B cell (primary cell): Measurements from ENCODE around the gene CPPED1. TPM values are rescaled to one million over a fixed set of nuclear protein-coding genes. Genes with fewer than 3 reads are reported as not detected.

Experiments
- ATAC-seq: fragments of 200-7000 bp; cut with Tn5 transposase; one replicate; pipeline ENCODE4 v1.10.0; 2021; ENCODE audit warnings: low read depth, mild to moderate bottlenecking, moderate number of reproducible peaks, moderate library complexity
- CTCF ChIA-PET: fragments of 350-600 bp; sonication (Branson Sonifier 250); formaldehyde crosslinking; loops from one replicate; lab custom pipeline; 2021; ENCODE audit warnings: antibody characterized with exemption, inconsistent platforms; lab: Charles Lee
- POLR2A ChIA-PET: fragments of 350-600 bp; sonication (Branson Sonifier 250); formaldehyde crosslinking; loops from one replicate; lab custom pipeline; 2021; ENCODE audit warnings: antibody characterized with exemption; lab: Charles Lee
- DNase-seq: peaks from one replicate; pipeline ENCODE4 v3.0.0; 2013
- H2AFZ ChIP-seq: 2 replicates; pipeline ENCODE4 v1.6.1; 2012; ENCODE audit warnings: mild to moderate bottlenecking, low read depth, low read length; ENCODE audit not compliant: insufficient read depth, poor library complexity, severe bottlenecking
- H3K27ac ChIP-seq, 2 donors: 1 replicate in 1 of 2; 2 replicates in 1 of 2; pipeline ENCODE4 v1.5.1; 2012 to 2013; ENCODE audit warnings: low read length in 2 of 2, mild to moderate bottlenecking in 2 of 2, moderate library complexity in 1 of 2
- H3K27me3 ChIP-seq, 4 experiments: fragments of 200-600 bp in 1 of 4; sonication (generic) in 1 of 4; replicated peaks in 1 of 4; 1 replicate in 2 of 4; 2 replicates in 2 of 4; pipeline versions ENCODE4 v1.6.1 to v1.7.0; 2013 to 2016; ENCODE audit warnings: low read length in 3 of 4, mild to moderate bottlenecking in 2 of 4, mixed read lengths in 1 of 4, moderate library complexity in 1 of 4; ENCODE audit not compliant: insufficient read depth in 4 of 4, control insufficient read depth in 3 of 4; ENCODE audit errors: control extremely low read depth in 1 of 4
- H3K36me3 ChIP-seq, 2 experiments: replicated peaks in 1 of 2; 1 replicate in 1 of 2; 2 replicates in 1 of 2; pipeline versions ENCODE4 v1.6.1 to v1.7.1; 2013; ENCODE audit warnings: low read length in 1 of 2; ENCODE audit not compliant: insufficient read depth in 2 of 2, control insufficient read depth in 1 of 2; ENCODE audit errors: control extremely low read depth in 1 of 2, extremely low read depth in 1 of 2
- H3K4me1 ChIP-seq, 2 donors: fragments of 200-600 bp in 1 of 2; sonication (generic) in 1 of 2; 1 replicate in 1 of 2; 2 replicates in 1 of 2; pipeline versions ENCODE4 v1.5.1 to v1.6.1; 2013 to 2017; ENCODE audit warnings: low read length in 2 of 2; ENCODE audit not compliant: control insufficient read depth in 2 of 2, insufficient read depth in 2 of 2
- H3K4me2 ChIP-seq: replicated peaks from 2 replicates; pipeline ENCODE3; 2012; ENCODE audit warnings: mild to moderate bottlenecking, low read depth, low read length; ENCODE audit not compliant: poor library complexity, severe bottlenecking
- H3K4me3 ChIP-seq, 5 experiments: fragments of 200-600 bp in 1 of 5; sonication (generic) in 1 of 5; 1 replicate in 3 of 5; 2 replicates in 2 of 5; pipeline versions ENCODE4 v1.5.1 to v1.7.0; 2011 to 2016; ENCODE audit warnings: low read length in 4 of 5, mild to moderate bottlenecking in 4 of 5, low read depth in 2 of 5, control low read depth in 1 of 5, moderate library complexity in 1 of 5; ENCODE audit not compliant: insufficient read depth in 1 of 5; ENCODE audit errors: control extremely low read depth in 1 of 5, extremely low read depth in 1 of 5
- H3K79me2 ChIP-seq: fragments of 200-600 bp; sonication (generic); one replicate; pipeline ENCODE4 v1.6.0; 2016; ENCODE audit warnings: low read length; ENCODE audit not compliant: control insufficient read depth, insufficient read depth
- H3K9ac ChIP-seq: fragments of 200-600 bp; sonication (generic); 2 replicates; pipeline ENCODE4 v1.6.1; 2017; ENCODE audit warnings: mild to moderate bottlenecking, low read length, moderate library complexity
- H3K9me3 ChIP-seq, 3 donors: one replicate each; pipeline versions ENCODE4 v1.6.1 to v1.7.1; 2013; ENCODE audit warnings: low read length in 2 of 3; ENCODE audit not compliant: control insufficient read depth in 2 of 3, insufficient read depth in 1 of 3; ENCODE audit errors: control extremely low read depth in 1 of 3
- H4K20me1 ChIP-seq: 2 replicates; pipeline ENCODE4 v1.6.0; 2012; ENCODE audit warnings: mild to moderate bottlenecking, low read length; ENCODE audit not compliant: insufficient read depth, control insufficient read depth, poor library complexity, severe bottlenecking
- H3K27ac Mint-ChIP-seq: one replicate; pipeline ENCODE4 v1.8.0; 2021; ENCODE audit warnings: mixed read lengths
- H3K27me3 Mint-ChIP-seq: one replicate; pipeline ENCODE4 v1.8.0; 2021; ENCODE audit warnings: mixed read lengths
- H3K4me1 Mint-ChIP-seq: one replicate; pipeline ENCODE4 v1.8.0; 2021; ENCODE audit warnings: mixed read lengths
- H3K4me3 Mint-ChIP-seq: one replicate; pipeline ENCODE4 v1.8.0; 2021; ENCODE audit warnings: mixed read lengths
- H3K9me3 Mint-ChIP-seq: one replicate; pipeline ENCODE4 v1.8.0; 2022; ENCODE audit warnings: mixed read lengths; ENCODE audit not compliant: insufficient read depth
- CTCF ChIP-seq: fragments of 200-600 bp; IDR thresholded peaks from one replicate; pipeline ENCODE4 v1.8.0; 2022; ENCODE audit warnings: antibody characterized with exemption, mild to moderate bottlenecking
- EZH2 ChIP-seq: IDR thresholded peaks from 2 replicates; pipeline ENCODE4 v1.6.1; 2012; ENCODE audit warnings: borderline replicate concordance, low read depth, mild to moderate bottlenecking, moderate library complexity, low read length; ENCODE audit not compliant: insufficient read depth, poor library complexity, severe bottlenecking
- WGBS: methylation state at CpG from one replicate; pipeline ENCODE4 v1.1.5; 2013; ENCODE audit warnings: missing lambda C conversion rate; ENCODE audit not compliant: insufficient coverage; 5-methylcytosine and 5-hydroxymethylcytosine counted together
- intact Hi-C: fragments of 100-400 bp; cut with micrococcal nuclease; formaldehyde crosslinking; loops from one replicate; pipeline ENCODE4 v1.10.0; 2022
- polyA plus RNA-seq: library from polyadenylated mRNA; depleted of rRNA; stranded (reverse); fragments of >200 nt; gene quantifications from 2 replicates; pipeline ENCODE4 v1.2.3, GENCODE V29; 2012
- total RNA-seq, 2 donors: library from RNA; stranded (reverse); fragments of 120-200 nt in 1 of 2; gene quantifications; 1 replicate in 1 of 2; 2 replicates in 1 of 2; pipeline versions ENCODE4 v1.2.3 to v1.2.4, GENCODE V29; 2013 to 2022

CPPED1 gene
- total and polyA plus RNA-seq, 2 donors (not counting 1 experiment from before 2014, with no cell fraction given) = 5.9 to 11.3 TPM

GRCh38 chr16:12614662-12615278 lies 188.9 kb downstream of the CPPED1 start:
- H3K27me3 ChIP-seq = no peaks in the 10 kb centered on the region
- H3K27me3 Mint-ChIP-seq = peaks cover 16% of the 10 kb centered on the region
- H3K36me3 ChIP-seq = no peaks in the 10 kb centered on the region
- no peak overlapping the region for H3K27ac Mint-ChIP-seq
- no peak overlapping the region for H3K4me2 ChIP-seq
- H3K4me3 ChIP-seq = no peak overlapping the region
- no peaks in the 10 kb centered on the region for H3K4me1 ChIP-seq
- H3K4me1 Mint-ChIP-seq = no peaks in the 10 kb centered on the region
- H3K4me3 Mint-ChIP-seq = no peak overlapping the region
- H3K9me3 Mint-ChIP-seq = no peaks in the 10 kb centered on the region
- no peak for ATAC-seq
- H3K27ac ChIP-seq = no peak overlapping the region
- DNase-seq = no peak
- no peaks in the 10 kb centered on the region for H4K20me1 ChIP-seq
- H3K9ac ChIP-seq = no peak overlapping the region
- CTCF ChIA-PET = interaction anchor here (1.6 kb wide), 1 partner anchor 17 kb away, joined by 3 read pairs; no protein-coding TSS in a partner anchor
- TF ChIP-seq EZH2 (no peak), CTCF (no peak)
- POLR2A ChIA-PET = no interaction called here
- no peaks in the 10 kb centered on the region for H3K9me3 ChIP-seq
- intact Hi-C loops = no loop called here
- H2AFZ ChIP-seq = no peak overlapping the region
- H3K79me2 ChIP-seq = no peaks in the 10 kb centered on the region
- 86% methylated on average over 5 of the region's 7 CpGs for WGBS

DNA sequence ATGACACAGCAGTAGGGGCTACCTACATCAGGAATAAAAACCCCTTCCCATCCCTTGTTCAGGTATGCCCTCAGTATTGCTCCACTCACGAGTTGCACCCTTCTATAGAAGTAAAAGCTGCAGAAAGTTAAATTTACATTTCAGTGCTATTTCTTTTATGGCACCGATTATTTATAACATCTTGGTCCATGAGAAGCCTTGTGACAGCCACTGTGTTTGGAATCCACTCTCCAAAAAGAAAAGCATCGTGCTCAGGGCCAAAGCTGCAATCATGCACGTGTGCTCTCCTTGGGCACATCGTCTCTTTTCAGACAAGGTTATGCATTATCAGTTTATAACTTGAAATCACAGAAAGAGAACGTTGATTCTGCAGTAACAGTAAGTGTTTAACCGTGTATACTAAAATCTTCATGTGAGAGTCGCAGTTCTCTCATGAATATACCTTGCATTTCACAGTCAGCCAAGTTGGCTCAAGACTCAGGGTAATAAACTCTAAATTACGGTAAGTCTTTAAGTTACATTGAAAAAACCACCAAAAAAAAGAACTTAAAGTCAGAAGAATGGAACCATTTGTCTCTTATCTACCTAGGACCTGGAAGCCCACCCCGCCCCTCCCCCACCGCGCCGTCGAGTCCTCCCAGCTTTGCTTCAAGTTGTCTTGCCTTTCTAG lies 189.6 kb downstream of the CPPED1 start:
- no peak overlapping the region for H3K27ac Mint-ChIP-seq
- TF ChIP-seq EZH2 = no peak
- TF ChIP-seq CTCF = no peak
- Histone ChIP-seq H4K20me1 (no peaks in the 10 kb centered on the region), H3K27me3 (no peaks in the 10 kb centered on the region), H3K9ac (no peak overlapping the region), H3K4me1 (no peaks in the 10 kb centered on the region), H2AFZ (no peak overlapping the region), H3K4me2 (no peak overlapping the region), H3K36me3 (no peaks in the 10 kb centered on the region), H3K79me2 (no peaks in the 10 kb centered on the region), H3K9me3 (no peaks in the 10 kb centered on the region), H3K27ac (no peak overlapping the region), H3K4me3 (no peak overlapping the region)
- POLR2A ChIA-PET = no interaction called here
- WGBS = 95% methylated on average over 12 of the region's 14 CpGs
- DNase-seq (no peak), ATAC-seq (no peak)
- CTCF ChIA-PET = no interaction called here
- H3K4me1 Mint-ChIP-seq = no peaks in the 10 kb centered on the region
- no peak overlapping the region for H3K4me3 Mint-ChIP-seq
- peaks cover 16% of the 10 kb centered on the region for H3K27me3 Mint-ChIP-seq
- intact Hi-C loops = no loop called here
- no peaks in the 10 kb centered on the region for H3K9me3 Mint-ChIP-seq
